Measurements from ENCODE around the gene GABRR2.
A peak's percentile ranks its signal among the peaks of the same experiment; 100 is the strongest.

GABRR2 gene

DNA sequence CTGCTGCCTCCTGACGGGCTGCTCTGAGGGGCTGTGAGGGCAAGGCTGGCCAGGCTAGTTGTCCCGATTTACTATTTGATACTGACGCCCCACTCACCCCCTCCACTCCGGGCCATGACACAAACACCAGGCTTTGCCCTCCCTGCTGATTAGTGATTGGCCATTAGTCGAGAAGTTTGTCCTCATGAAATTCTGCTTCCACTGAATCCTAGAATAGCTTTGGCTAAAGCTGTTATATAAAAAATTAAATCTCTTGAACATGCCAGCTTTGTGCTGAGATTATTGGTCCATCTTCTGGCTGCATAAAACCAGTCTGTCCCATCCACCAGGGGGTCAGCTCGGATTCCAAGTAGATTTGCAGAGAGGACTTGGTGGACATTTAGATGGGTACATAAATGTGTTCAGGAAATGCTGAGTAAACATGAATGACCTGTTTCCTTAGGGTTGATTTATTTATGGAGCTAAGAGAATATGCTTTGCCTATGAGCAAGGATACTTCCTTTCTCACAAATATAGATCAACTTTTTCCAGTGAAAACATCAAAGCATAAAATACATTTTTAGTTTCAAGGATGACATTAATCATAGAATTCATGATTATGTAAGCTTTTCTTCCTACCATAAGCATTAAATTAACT, at the start of gene GABRR2:
Gene GABRR2, minus strand, starts transcription at position 51 of the 637 bp plus-strand sequence. CDS start 134 bp downstream, outside the sequence.
- no peak for DNase-seq

DNA sequence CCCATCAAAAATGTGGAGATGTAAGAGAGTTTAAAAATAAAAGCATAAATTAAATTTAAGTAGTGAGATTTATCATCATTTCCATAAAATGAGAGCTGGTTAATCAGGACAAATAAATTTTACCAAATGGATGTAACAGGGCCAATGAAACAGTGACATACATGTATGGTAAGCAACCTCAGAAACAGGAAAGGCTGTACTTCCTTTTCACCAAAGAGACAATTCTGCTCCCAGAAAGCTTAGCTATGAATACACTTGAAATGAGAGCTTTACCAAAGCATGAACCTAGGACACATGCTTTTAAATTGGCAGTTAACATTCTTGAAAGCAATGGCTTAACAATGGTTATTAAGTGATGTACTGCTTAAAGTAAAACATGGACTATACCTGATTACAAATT, 49.5 kb upstream of the GABRR2 start:
- no peak for DNase-seq

DNA sequence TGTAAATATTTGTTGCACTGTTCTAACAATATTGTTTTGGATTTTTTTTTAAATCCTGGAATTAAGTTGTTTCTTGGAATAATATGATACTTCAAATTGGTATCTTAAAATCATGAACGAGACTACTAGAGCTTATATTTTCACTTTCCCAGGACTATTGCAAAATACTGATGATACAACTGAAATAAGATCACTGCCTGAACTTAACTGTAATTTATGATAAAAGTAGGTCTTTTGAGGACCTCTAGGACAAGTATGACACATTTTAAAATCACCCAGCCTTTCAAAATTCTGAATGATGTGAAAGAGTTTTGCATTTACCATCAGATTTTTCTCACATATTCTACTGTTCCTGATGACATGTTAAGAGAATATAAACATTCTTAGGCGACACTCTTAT, 46.1 kb upstream of the GABRR2 start:
- no peak for DNase-seq

DNA sequence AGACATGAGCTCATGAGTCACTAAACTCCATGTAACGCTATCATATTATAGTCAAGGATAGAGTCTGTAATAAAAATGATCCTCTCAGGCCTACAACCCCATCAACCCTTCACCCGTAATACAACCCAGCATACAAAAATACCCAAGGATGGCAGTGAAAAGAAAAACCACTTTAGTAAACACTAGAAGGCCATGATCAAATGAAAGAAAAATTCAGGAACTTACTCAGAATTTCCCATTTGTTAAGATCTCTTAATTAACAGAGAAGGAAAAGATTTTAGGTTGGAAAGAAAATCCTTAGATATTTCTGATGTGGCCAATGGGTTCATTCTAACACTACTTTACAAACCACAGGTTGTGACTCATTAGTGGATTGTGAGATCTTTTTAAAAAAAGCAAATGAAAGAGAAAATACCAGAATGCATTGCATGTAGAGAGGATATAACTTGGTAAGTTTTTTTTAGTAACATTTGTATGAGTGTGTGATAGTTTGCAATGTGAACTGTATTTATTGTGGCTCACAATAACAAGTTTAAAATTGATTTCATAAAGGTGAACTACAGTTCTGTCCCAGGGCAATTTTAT, 45.4 kb upstream of the GABRR2 start:
- no peak for DNase-seq

DNA sequence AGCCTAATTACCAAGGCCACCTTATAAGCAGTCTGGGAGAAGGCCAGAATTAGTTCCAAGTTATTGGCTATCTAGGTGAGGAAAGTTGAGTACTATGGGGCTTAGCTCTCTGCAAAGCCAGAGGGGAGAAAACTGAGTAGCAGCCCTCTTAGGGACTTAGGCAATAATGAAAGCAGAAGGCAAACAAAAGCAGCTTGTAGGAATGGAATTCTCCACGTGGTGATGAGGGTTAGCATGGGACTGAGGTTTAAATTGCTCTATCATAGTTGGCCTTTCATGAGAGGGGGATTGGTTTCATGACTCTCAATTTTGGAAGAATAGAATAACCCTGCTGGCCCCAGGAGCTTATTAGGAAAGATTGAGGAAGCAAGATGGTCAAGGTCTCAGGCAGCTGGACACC, 44.5 kb upstream of the GABRR2 start:
- DNase-seq = no peak

DNA sequence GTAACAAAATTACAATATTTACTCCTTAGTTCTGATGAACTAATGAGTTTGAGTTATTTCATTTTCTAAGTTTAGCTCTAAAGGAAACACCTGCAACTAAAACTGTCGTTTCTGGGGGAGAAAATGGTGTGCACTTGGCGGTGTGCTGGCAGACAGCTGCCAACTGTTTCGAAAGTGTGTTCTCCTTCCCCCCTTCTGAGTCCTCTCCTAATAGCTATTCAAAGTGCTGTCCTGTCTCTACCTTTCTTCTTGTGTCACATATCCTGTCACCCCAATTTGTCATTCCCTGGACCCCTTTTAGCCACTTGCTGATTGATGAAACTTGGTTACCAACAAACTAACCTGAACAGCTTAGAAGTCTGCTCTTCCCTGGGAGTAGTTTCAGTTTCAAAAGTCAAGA, 42.3 kb upstream of the GABRR2 start:
- peak; percentile 29 for DNase-seq

DNA sequence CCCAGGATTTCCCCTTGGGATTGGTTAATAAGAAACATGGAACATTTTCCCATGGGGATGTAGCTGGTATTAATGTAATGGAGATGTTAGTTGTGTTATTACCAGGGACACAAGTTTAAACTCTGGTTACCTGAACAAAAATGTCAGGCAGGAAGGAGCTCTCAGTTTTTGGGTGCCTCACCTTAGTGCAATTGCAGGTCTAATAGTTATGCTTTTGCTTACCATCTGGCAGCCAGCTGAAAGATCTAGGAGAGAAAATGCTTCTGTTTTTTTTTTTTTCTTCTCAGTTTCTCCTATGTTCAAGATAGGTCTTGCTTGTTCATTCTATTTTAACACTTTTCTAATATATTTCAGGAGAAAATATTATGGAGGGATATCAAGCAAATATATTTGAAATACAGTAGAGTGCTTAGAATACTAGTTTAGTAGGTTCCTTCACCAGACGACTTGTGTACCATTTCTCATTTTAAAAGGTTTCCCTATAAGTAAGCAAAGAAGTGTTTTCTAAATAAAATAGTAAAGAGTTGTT, 41.6 kb upstream of the GABRR2 start:
- peak; percentile 15 for DNase-seq

DNA sequence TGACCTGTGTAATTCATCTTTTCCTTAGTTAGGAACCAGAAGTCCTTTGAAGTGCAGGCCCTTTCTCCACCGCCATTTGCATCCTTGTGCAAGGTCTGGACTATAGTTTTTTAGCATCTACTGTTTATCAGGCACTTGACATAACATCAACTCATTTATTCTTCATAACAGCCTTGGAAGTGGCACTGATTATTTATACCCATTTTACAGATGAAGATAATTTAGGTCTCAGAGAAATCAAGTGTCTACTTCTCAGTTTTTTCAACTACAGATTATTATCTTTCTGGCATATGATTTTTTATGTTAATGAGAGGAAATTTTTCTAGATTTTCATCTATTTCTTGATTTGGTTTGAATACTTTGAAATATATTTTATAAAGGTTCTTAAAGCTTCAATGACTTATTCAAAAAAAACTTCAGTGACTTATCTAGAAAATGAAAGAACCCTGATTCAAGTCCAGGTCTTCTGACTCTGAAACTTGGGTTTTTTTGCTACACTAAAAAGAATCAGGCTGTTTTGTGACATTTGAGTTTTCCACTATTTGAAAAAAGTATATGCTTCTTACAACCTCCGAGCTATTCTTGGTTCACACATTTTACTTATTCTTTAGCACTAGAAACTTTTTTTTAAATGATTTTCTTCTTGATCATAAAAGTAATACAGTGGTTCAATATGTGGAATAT, 40.6 kb upstream of the GABRR2 start:
- DNase-seq = no peak

DNA sequence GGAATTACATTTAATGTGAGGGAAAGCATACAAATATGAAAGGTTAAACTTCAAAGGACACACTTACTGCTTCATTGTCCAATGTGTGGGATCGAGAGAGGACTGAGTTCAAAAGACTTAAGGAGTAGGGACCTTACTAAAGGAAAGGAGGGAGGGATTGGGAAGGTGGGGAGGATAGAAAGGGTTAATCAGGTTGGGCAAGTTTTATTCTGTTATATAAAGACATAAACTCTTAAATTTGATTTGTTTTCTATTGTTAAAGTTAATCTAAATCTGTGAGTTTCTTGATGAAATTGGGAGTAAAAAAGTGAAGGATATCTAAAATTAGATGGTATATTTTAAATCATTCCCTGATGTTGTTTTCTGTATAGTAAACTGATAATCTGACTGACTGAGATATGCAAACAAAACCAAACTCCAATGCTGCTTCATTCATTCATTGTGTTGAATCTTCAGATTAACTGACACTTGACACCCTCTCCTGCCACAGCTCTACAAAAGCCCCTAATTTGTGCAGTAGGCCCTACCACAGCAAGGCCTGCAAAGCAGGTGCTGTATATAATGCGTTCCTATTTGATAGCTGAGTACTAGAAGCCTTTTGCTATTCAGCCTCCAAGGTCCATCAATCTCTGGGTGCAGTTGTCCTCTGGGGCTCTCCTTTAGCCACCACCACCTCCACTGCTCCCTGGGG, 38.7 kb upstream of the GABRR2 start:
- no peak for DNase-seq

DNA sequence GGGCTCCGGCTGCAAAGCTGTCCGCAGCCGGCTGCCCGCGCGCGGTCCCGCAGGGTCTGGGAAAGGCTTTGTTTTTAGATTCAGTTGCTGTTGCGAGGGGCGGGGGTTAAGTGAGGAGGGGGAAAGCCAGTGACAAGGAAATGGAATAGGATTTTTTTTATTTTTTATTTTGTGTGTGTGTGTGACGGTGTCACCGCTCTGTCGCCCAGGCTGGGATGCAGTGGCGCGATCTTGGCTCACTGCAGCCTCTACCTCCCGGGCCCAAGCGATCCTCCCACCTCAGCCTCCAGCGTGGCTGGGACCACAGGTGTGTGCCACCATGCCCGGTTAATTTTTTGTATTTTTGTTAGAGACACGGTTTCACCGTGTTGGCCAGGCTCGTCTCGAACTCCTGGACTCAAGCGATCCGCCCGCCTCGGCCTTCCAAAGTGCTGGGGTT, 38.0 kb upstream of the GABRR2 start:
- DNase-seq = peak; percentile 31

DNA sequence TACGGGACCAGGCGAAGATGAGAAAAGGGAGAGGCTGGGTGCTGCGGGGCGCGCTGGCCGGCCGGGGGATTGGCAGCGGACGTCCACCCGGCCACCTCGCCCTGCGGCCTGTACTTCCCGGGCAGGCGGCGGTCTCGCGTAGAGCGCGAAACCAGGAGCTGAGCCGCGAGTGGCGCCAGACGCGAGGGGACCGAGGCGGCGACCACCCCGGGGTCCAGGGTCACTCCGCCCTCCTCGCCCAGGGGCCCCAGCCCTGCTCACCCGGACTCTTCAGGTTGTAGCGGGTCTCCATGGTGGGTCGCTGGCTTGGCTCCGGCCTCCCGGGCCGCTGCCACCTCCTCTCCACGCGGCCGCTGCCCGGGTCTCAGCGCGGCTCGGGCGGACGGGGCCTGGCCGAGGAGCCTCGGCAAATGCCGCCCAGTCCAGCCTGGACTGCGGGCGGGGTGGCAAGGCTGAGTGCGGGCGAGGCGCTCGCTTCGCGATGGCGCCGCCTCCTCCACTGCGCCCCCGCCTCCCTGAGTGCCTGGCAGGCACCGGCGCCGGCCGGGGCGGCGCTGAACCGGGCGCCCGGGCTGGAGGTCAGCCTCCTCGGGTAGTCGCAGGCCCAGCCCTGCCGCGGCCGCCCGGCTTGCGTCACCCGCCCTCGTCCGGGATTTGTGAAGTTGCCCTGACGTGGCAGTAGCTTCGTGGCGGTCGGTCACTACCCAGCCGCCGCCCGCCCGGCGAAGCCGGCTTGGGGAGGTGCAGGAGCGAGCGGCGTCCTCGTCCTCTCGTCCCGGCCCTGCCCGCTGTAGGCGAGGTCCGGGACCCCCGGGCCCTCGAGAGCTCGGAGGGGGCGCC, 37.4 kb upstream of the GABRR2 start, which contains the start of gene UBE2J1:
Gene UBE2J1, minus strand, starts transcription at position 445 of the 840 bp plus-strand sequence. Its CDS starts 153 bp downstream, at position 292.
- peak; percentile 80 for DNase-seq

DNA sequence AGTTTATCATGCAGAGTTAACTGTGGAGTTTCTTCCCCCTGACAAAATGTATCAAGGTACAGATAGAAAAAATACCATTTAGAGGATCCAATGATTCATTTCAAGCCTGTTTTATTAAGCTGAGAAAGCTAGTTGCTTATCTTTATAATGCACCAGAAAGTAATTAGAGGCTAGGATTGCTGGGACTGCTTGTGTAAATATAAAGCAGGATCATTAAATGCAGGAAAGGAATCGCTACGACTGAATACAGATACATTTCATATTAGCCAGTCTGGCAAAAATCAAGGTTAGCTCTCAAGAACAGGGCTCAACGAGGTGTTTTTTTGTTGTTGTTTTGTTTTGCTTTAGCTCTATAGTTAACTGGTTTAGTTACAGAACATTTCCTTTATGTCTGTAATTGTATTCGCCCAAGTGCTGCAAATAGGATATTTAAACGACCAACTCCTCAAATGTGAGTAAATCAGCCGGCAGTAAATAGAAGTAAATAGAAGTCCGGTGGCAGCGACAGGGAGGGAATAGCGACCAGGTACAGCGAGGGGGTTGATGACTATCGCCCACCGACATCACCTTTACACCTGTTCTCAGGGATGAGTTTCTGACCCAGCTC, 36.7 kb upstream of the GABRR2 start:
- DNase-seq = no peak

DNA sequence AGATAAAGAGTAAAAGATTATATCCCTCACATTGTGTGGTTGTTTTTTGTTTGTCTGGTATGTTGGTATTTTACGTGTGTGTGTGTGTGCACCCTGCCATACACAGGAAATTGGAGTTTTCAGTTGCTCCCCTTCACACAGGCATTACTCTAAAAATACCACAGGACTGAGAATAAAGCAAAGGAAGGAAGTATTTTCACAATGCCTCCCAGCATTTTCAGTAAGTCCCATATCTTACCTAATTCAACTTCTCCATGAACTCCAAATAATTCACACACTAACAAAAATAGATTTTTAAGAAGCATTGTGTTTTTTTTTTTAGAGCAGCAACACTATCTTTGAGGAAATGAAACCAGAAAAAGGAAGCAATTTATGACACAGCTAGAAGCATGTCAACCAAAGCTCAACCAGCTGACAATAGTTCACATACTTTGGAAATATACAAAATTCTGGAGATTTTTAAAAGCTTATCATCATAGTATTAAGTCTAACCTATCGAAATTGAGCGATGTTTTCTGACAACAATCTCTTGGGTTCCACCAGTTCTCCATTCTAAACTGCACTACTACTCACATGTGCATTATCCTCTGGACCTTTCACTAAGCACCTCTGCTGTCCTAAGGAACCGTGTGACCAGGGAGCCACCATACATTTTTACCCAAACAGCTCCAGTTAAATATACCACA, 35.3 kb upstream of the GABRR2 start:
- DNase-seq = no peak

DNA sequence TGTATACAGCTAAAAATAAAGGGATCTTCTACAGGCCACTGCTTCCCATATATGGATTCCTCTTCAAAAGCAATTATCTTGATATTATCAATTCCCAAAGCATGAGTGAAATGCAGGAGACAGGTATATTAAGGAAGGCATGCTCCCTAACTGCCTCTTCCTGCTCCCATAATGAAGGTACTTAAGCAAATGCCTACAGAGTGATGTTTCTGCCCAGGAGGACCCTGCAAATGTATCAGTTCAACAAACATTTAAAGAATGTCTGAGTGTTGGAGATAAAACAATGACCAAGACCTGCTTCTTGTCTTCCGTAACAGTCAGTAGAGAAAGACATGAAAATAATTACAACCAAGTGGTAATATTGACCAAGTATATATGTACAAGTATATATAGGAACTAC, 33.3 kb upstream of the GABRR2 start:
- DNase-seq = no peak

DNA sequence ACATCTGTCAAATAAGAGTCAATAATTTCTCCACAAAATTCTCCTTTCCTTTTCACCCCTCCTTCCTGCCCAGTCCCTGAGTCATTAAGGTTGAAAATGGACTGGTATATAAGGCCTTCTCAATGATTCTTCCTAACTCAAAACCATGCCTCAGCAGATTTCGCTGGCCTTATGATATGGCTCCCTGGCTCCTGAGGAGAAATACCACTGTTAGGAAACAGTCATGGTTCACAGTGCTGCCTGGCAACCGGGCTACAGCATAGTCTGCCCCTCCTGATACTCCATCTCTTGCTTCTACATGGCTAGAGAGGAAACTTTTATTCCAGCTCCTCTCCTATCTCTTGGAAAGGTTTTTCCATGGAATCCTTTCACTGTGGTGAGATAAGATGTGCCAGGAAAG, 32.7 kb upstream of the GABRR2 start:
- no peak for DNase-seq

DNA sequence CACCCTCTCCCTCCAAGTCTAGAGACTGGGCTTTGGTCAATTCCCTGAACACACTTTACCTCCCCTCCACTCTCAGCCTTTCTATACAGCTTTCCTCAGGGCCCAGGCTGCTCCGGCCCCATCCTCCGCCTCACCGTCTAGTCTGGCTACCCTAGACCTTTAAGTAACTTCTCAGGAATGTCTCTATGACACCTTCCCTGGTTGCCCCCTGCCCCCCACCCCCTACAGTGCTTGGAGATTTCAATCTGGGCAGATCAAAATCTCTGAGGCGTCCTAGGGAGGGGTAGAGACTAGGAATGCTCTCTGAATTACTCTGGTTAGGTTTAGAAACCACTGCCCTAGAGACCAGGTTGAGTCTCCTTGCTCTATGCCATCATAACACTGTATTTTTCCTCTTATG, 31.3 kb upstream of the GABRR2 start:
- no peak for DNase-seq

DNA sequence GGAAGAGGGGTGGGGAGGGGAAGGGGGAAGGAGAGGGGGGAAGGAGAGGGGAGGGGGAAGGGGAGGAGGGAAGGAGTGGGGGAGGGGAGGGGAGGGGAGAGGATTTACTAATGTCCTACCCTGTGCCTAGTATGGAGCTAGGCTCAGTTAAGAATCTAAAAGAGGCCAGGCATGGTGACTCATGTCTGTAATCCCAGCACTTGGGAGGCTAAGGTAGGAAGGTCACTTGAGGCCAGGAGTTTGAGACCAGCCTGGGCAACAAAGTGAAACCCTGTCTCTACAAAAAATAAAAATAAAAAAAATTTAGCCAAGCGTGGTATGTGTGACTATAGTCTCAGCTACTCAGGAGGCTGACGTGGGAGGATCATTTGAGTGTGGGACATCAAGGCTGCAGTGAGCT, 24.5 kb upstream of the GABRR2 start:
- DNase-seq = no peak

DNA sequence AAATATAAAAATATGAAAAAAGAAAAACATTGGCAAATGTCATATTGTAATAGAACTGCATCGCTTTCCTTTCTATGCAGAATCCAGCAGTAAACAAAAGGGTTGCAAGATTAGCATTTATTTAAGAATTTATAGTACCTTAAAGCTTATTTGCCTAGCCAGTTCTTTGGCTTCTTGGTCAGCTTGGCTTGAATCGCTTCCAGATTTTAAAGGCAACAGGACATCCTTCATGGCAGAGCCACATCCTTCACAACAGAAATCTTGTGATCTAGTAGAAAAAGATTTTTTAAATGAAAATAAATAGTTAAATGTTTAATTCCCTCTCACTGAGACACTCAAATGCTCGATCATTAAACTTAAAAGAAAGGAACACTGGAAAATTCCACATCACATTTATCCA, 20.1 kb upstream of the GABRR2 start:
- no peak for DNase-seq

DNA sequence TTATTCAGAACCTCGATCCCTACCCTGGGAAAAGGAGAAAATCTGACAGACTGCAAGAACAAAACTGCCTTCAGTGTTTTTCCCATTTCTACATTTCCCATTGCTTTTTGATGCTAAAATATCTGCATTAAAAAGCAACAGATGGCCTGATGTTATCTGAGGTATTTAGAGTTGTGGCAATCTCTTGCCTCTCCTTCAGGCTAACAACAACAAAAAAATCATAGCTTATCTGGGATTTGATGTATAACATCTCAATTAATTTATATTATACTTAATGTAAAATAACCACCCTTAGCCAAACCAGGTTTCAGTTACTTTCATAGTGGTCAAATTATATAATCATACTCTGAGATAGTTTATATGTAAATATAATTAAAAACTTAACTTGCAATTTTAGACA, 15.8 kb upstream of the GABRR2 start:
- DNase-seq = no peak

DNA sequence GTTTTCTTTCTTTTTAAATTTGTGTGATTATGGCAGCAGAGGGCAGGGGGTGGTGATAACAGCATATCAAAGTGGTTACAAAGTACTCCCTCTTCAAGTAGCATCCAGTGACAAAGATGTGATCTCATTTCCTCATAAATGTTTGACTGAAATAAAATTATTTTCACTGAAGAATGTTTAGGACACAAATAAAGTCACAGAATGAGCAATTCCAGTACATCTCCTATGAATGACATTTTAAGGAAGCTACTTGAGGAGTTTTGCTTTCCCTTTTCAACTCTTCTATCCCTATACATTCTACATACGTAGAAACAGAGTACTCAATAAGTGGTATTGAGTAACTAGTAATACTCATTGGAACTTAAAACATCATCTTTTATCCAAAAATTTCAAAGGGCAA, 13.9 kb upstream of the GABRR2 start:
- no peak for DNase-seq

DNA sequence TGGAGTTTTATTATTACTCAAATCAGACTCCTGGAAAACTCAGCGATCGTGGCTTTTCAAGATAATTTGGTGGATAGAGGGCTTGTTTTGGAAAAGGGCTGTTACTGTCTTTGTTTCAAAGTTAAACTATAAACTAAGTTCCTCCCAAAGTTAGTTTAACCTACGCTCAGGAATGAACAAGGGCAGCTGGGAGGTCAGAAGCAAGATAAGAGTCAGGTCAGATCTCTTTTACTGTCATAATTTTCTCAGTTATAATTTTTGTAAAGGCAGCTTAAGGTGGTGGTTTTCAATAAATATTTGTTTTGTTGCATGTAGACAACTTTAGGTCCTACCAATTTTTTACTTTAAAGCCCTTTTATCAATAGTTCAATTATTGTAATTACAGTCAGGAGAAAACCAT, 9.2 kb upstream of the GABRR2 start:
- DNase-seq = no peak
